Mesendoderm (in vitro differentiated cells): ENCODE data around the gene CPSF4L.

ENCODE experiments used
- DNase-seq: peaks from one replicate; pipeline ENCODE4 v3.0.0; 2013
- H2AK5ac ChIP-seq: 2 replicates; pipeline ENCODE4 v1.6.1; 2013; ENCODE audit warnings: low read length, inconsistent platforms
- H2BK120ac ChIP-seq: 2 replicates; pipeline ENCODE4 v1.6.1; 2013; ENCODE audit warnings: low read depth, mild to moderate bottlenecking, low read length, moderate library complexity, mixed read lengths
- H2BK15ac ChIP-seq: replicated peaks from 2 replicates; pipeline ENCODE4 v1.6.1; 2013; ENCODE audit warnings: low read depth, mild to moderate bottlenecking, moderate library complexity
- H2BK5ac ChIP-seq: 2 replicates; pipeline ENCODE4 v1.6.1; 2013; ENCODE audit warnings: low read length, inconsistent platforms
- H3K18ac ChIP-seq: 2 replicates; pipeline ENCODE4 v1.6.1; 2013; ENCODE audit warnings: mild to moderate bottlenecking, low read length, mixed read lengths
- H3K23ac ChIP-seq: one replicate; pipeline ENCODE4 v1.6.1; 2013; ENCODE audit warnings: low read length
- H3K27ac ChIP-seq: 2 replicates; pipeline ENCODE4 v1.5.1; 2013; ENCODE audit warnings: low read depth, mild to moderate bottlenecking, inconsistent platforms, low read length, moderate library complexity
- H3K27me3 ChIP-seq: 2 replicates; pipeline ENCODE4 v1.6.1; 2013; ENCODE audit warnings: low read length, control low read depth, mild to moderate bottlenecking, inconsistent platforms; ENCODE audit not compliant: insufficient read depth, poor library complexity
- H3K36me3 ChIP-seq: 2 replicates; pipeline ENCODE4 v1.6.1; 2013; ENCODE audit warnings: low read length, inconsistent platforms; ENCODE audit not compliant: control insufficient read depth, insufficient read depth
- H3K4ac ChIP-seq: one replicate; pipeline ENCODE4 v1.6.1; 2013; ENCODE audit warnings: low read depth, mild to moderate bottlenecking, low read length, moderate library complexity
- H3K4me1 ChIP-seq: 2 replicates; pipeline ENCODE4 v1.6.1; 2013; ENCODE audit warnings: low read depth, low read length, inconsistent platforms; ENCODE audit not compliant: control insufficient read depth
- H3K4me2 ChIP-seq: 2 replicates; pipeline ENCODE4 v1.6.1; 2013; ENCODE audit warnings: low read length
- H3K4me3 ChIP-seq: 2 replicates; pipeline ENCODE4 v1.5.1; 2013; ENCODE audit warnings: mild to moderate bottlenecking, low read length
- H3K56ac ChIP-seq: one replicate; pipeline ENCODE4 v1.6.1; 2013; ENCODE audit warnings: low read length
- H3K79me1 ChIP-seq: 2 replicates; pipeline ENCODE4 v1.6.1; 2013; ENCODE audit warnings: low read length, inconsistent platforms
- H3K79me2 ChIP-seq: 2 replicates; pipeline ENCODE4 v1.6.1; 2013; ENCODE audit warnings: mild to moderate bottlenecking, low read length; ENCODE audit not compliant: control insufficient read depth, insufficient read depth
- H3K9ac ChIP-seq: 2 replicates; pipeline ENCODE4 v1.6.1; 2013; ENCODE audit warnings: low read length, inconsistent platforms
- H4K5ac ChIP-seq: one replicate; pipeline ENCODE4 v1.6.1; 2013; ENCODE audit warnings: low read length
- H4K8ac ChIP-seq: one replicate; pipeline ENCODE4 v1.6.1; 2013; ENCODE audit warnings: low read depth, mild to moderate bottlenecking, control low read depth, low read length, moderate library complexity
- WGBS: extraction: QIAGEN DNeasy Blood & Tissue Kit; methylation state at CpG from one replicate; pipeline ENCODE4 v1.1.7; 2013; ENCODE audit warnings: low lambda C conversion rate, missing lambda C conversion rate; ENCODE audit not compliant: insufficient coverage; ENCODE audit errors: extremely low coverage; 5-methylcytosine and 5-hydroxymethylcytosine counted together

Gene CPSF4L

GRCh38 chr17:73214851-73215250 is 46.8 kb downstream of the CPSF4L start:
- Histone ChIP-seq H4K5ac (no peak overlapping the region), H3K4ac (no peak overlapping the region), H3K79me1 (peaks cover 4% of the 10 kb centered on the region), H3K36me3 (peaks cover 2% of the 10 kb centered on the region), H3K9ac (no peak overlapping the region), H3K79me2 (peaks cover 6% of the 10 kb centered on the region), H3K23ac (no peak overlapping the region), H2BK5ac (no peak overlapping the region), H2BK120ac (no peak overlapping the region), H3K56ac (no peak overlapping the region), H4K8ac (no peak overlapping the region), H3K18ac (no peak overlapping the region), H2BK15ac (no peak overlapping the region), H3K4me1 (no peaks in the 10 kb centered on the region), H3K4me2 (no peak overlapping the region), H3K27ac (no peak overlapping the region), H3K4me3 (no peak overlapping the region), H2AK5ac (no peak overlapping the region), H3K27me3 (no peaks in the 10 kb centered on the region)
- DNase-seq, result no peak
- no CpG with 5 or more reads among the region's 4 CpGs for WGBS

GRCh38 chr17:73214008-73214407 is 47.7 kb downstream of the CPSF4L start:
- H3K4ac ChIP-seq, result no peak overlapping the region
- H4K8ac ChIP-seq, result no peak overlapping the region
- no peak overlapping the region for H3K56ac ChIP-seq
- H3K79me1 ChIP-seq, result peaks cover 8% of the 10 kb centered on the region
- no peak overlapping the region for H2AK5ac ChIP-seq
- H3K27ac ChIP-seq, result no peak overlapping the region
- H3K4me2 ChIP-seq, result no peak overlapping the region
- H3K23ac ChIP-seq, result no peak overlapping the region
- no peak overlapping the region for H4K5ac ChIP-seq
- no peak overlapping the region for H2BK120ac ChIP-seq
- H3K4me1 ChIP-seq, result no peaks in the 10 kb centered on the region
- peaks cover 4% of the 10 kb centered on the region for H3K36me3 ChIP-seq
- no peak for DNase-seq
- peaks cover 6% of the 10 kb centered on the region for H3K79me2 ChIP-seq
- H2BK15ac ChIP-seq, result no peak overlapping the region
- no peak overlapping the region for H3K4me3 ChIP-seq
- no peak overlapping the region for H3K9ac ChIP-seq
- no peaks in the 10 kb centered on the region for H3K27me3 ChIP-seq
- no peak overlapping the region for H2BK5ac ChIP-seq
- H3K18ac ChIP-seq, result no peak overlapping the region

GRCh38 chr17:73211745-73212144 is 49.9 kb downstream of the CPSF4L start:
- WGBS, result no CpG with 5 or more reads among the region's 13 CpGs
- H3K4me3 ChIP-seq, result no peak overlapping the region

DNA sequence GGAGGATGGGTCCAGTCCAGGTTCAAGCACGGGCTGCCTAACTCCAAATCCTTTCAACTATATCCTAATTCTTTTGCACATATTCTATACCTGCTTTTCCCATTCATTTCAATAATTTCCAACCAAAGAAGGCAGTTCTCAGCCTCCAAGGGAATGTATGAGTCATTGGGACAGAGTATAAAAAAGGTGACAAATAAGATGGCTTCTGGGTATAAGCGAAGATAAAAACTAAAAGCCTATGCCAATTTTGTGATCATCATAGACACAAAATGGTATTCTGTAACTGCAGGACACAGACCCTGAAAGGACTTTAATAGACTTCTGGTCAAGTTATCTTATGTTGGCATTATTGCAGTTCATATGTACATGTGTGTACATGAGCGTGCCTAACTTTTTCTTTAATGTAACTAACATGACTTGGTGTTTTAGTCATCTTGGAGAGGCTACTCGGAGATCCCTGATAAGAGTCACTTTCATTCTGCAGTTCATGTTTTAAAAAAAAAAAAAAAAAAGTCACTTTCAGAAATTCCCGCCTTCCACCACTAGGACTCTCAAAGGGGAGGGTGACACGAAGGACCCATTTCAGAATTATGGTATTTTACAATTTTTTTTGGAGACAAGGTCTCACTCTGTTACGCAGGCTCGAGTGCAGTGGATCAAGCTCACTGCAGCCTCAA is 51.5 kb downstream of the CPSF4L start:
- Histone ChIP-seq H3K4me1 (no peaks in the 10 kb centered on the region), H3K9ac (no peak overlapping the region), H2BK15ac (no peak overlapping the region), H3K4me3 (no peak overlapping the region), H2AK5ac (no peak overlapping the region), H3K36me3 (peaks cover 9% of the 10 kb centered on the region), H3K23ac (no peak overlapping the region), H3K56ac (no peak overlapping the region), H3K18ac (no peak overlapping the region), H2BK120ac (no peak overlapping the region), H3K79me2 (peaks cover 2% of the 10 kb centered on the region), H4K5ac (no peak overlapping the region), H3K4ac (no peak overlapping the region), H3K27ac (no peak overlapping the region), H4K8ac (no peak overlapping the region), H3K79me1 (peaks cover 7% of the 10 kb centered on the region), H3K27me3 (no peaks in the 10 kb centered on the region), H2BK5ac (no peak overlapping the region), H3K4me2 (no peak overlapping the region)
- no peak for DNase-seq
- WGBS, result no CpG with 5 or more reads among the region's 8 CpGs

More at GRCh38 chr17:73211745-73212144, 49.9 kb downstream of the CPSF4L start:
- Histone ChIP-seq H2BK120ac (no peak overlapping the region), H3K4me2 (no peak overlapping the region), H3K18ac (no peak overlapping the region), H4K5ac (no peak overlapping the region), H3K79me1 (peaks cover 8% of the 10 kb centered on the region), H3K23ac (no peak overlapping the region), H3K56ac (no peak overlapping the region), H3K4ac (no peak overlapping the region), H2BK5ac (no peak overlapping the region), H3K36me3 (peaks cover 6% of the 10 kb centered on the region), H3K27me3 (no peaks in the 10 kb centered on the region), H3K27ac (no peak overlapping the region), H2AK5ac (no peak overlapping the region), H3K79me2 (peaks cover 6% of the 10 kb centered on the region), H3K9ac (no peak overlapping the region), H2BK15ac (no peak overlapping the region), H4K8ac (no peak overlapping the region), H3K4me1 (no peaks in the 10 kb centered on the region)
- DNase-seq, result no peak

DNA sequence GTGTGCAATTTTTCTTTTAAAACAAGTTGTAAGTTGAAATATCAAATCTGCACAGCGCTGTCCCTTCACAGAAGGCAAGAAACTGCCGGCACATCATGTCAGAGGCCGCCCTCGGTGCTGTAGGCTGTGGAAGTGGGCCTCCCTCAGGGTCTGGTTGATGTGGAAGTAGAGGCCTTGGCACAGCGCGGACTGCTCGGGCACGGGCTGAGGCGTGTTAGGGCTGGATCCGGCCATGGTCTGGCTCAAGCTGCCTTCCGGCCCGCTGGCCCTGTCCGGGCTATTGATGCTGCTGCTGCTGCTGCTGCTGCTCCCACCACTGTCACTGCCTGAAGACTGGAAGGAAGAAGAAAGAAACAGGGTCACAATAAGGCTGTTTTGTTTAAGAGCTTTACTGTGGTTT is 52.2 kb downstream of the CPSF4L start:
- no peak overlapping the region for H3K18ac ChIP-seq

More for the DNA sequence above, 52.2 kb downstream of the CPSF4L start:
- no CpG with 5 or more reads among the region's 13 CpGs for WGBS
- peaks cover 7% of the 10 kb centered on the region for H3K79me1 ChIP-seq
- no peak overlapping the region for H3K27ac ChIP-seq
- no peaks in the 10 kb centered on the region for H3K27me3 ChIP-seq
- no peak overlapping the region for H3K4ac ChIP-seq
- no peak overlapping the region for H3K23ac ChIP-seq
- no peak overlapping the region for H2AK5ac ChIP-seq
- H2BK15ac ChIP-seq, result no peak overlapping the region
- no peak overlapping the region for H2BK5ac ChIP-seq
- H4K8ac ChIP-seq, result no peak overlapping the region
- H3K36me3 ChIP-seq, result peaks cover 9% of the 10 kb centered on the region
- no peak overlapping the region for H4K5ac ChIP-seq
- no peaks in the 10 kb centered on the region for H3K79me2 ChIP-seq
- no peak overlapping the region for H3K4me3 ChIP-seq
- H3K4me1 ChIP-seq, result no peaks in the 10 kb centered on the region
- no peak overlapping the region for H3K56ac ChIP-seq
- no peak for DNase-seq
- H3K4me2 ChIP-seq, result no peak overlapping the region
- H3K9ac ChIP-seq, result no peak overlapping the region
- no peak overlapping the region for H2BK120ac ChIP-seq
